Thoracic aorta endothelial cell (primary cell): Measurements from ENCODE around the gene B4GALT4. TPM values are rescaled to one million over a fixed set of nuclear protein-coding genes. Genes with fewer than 3 reads are reported as not detected.

Experiments used
- total RNA-seq: library from RNA; depleted of rRNA; stranded (reverse); fragments of >200 nt; gene quantifications from 2 replicates; pipeline ENCODE4 v1.2.3, GENCODE V29; 2012

B4GALT4 gene
- total RNA-seq, result 3.2 and 5.0 TPM in 2 replicates

GRCh38 chr3:119240591-119241434, at the start of gene B4GALT4:
Gene B4GALT4 (minus strand): TSS chr3:119240878. CDS start chr3:119230099, 10,779 bp downstream.

GRCh38 chr3:119173325-119173724, 67.4 kb downstream of the B4GALT4 start, which contains the start of gene UPK1B:
Gene UPK1B (plus strand): TSS chr3:119173598. CDS start chr3:119186742, 13,144 bp downstream.

Other genes with a start within 250 kb of the B4GALT4 start
- gene IGSF11, start 206.0 kb downstream of the B4GALT4 start, total RNA-seq, result 0.07 TPM in 1 of 2 replicates, not detected in the other
- gene TEX55, start 94.7 kb downstream of the B4GALT4 start, total RNA-seq, result not detected in 2 replicates
- gene UPK1B, start 67.3 kb downstream of the B4GALT4 start, total RNA-seq, result not detected in 2 replicates
- gene ARHGAP31, start 53.5 kb upstream of the B4GALT4 start, total RNA-seq, result 75.4 and 89.5 TPM in 2 replicates
- 41.5 and 45.4 TPM in 2 replicates for gene TMEM39A, start 222.7 kb upstream of the B4GALT4 start, total RNA-seq
- gene POGLUT1, start 228.1 kb upstream of the B4GALT4 start, total RNA-seq, result 20.3 and 21.7 TPM in 2 replicates